A549 (cell line): Measurements from ENCODE around the gene GABRR1. TPM values are rescaled to one million over a fixed set of nuclear protein-coding genes. Genes with fewer than 3 reads are reported as not detected.

Experiments used
- ATAC-seq, 2 experiments: fragments of 200-7000 bp in 1 of 2; fragments of >200 bp in 1 of 2; cut with Nextera tagmentation in 1 of 2; cut with Tn5 transposase in 1 of 2; 3 replicates each; pipeline versions ENCODE4 v1.8.0 to v1.9.1; 2018 to 2020; ENCODE audit warnings: mild to moderate bottlenecking in 1 of 2, moderate library complexity in 1 of 2
- CTCF ChIA-PET: fragments of 300-600 bp; sonication (Branson Sonifier 250); formaldehyde crosslinking; extraction: SDS; loops from one replicate; lab custom pipeline; 2021; ENCODE audit warnings: antibody characterized with exemption, inconsistent platforms; lab: Yijun Ruan, JAX
- POLR2A ChIA-PET: fragments of 350-600 bp; formaldehyde crosslinking; extraction: SDS; loops from one replicate; lab custom pipeline; 2021; ENCODE audit warnings: antibody characterized with exemption, inconsistent platforms; lab: Yijun Ruan, JAX
- DNase-seq, 2 experiments: peaks; one replicate each; pipeline versions ENCODE4 v3.0.0 to v3.0.0-alpha.2; 2011 to 2016; ENCODE audit warnings: low read depth in 1 of 2, low spot score in 1 of 2
- FAIRE-seq: peaks from 2 replicates; lab custom pipeline; 2011; peaks lifted over from hg19 to GRCh38; lab: Jason Lieb, UNC
- H3K27ac ChIP-seq, 2 experiments: fragments of >200 bp; sonication (Bioruptor Twin); formaldehyde crosslinking; 3 replicates each; pipeline ENCODE4 v1.5.1; 2016 to 2017
- H3K4me1 ChIP-seq: fragments of >200 bp; sonication (Bioruptor Twin); formaldehyde crosslinking; 3 replicates; pipeline ENCODE4 v1.6.1; 2016
- H3K4me2 ChIP-seq: fragments of >200 bp; sonication (Bioruptor Twin); formaldehyde crosslinking; 3 replicates; pipeline ENCODE4 v1.6.1; 2016
- H3K4me3 ChIP-seq: fragments of >200 bp; sonication (Bioruptor Twin); formaldehyde crosslinking; 3 replicates; pipeline ENCODE4 v1.5.1; 2016
- H3K9me3 ChIP-seq: fragments of >200 bp; sonication (Bioruptor Twin); formaldehyde crosslinking; 3 replicates; pipeline ENCODE4 v1.6.1; 2016
- BHLHE40 ChIP-seq: IDR thresholded peaks from 2 replicates; pipeline ENCODE4 v1.6.1; 2012; ENCODE audit warnings: low read depth, low read length, inconsistent platforms
- CHD2 ChIP-seq: fragments of 150-350 bp; IDR thresholded peaks from 2 replicates; pipeline ENCODE4 v1.6.1; 2014; ENCODE audit warnings: low read length; ENCODE audit not compliant: partially characterized antibody
- CHD4 ChIP-seq: fragments of 200-600 bp; sonication (generic); IDR thresholded peaks from 2 replicates; pipeline ENCODE4 v1.6.1; 2016; ENCODE audit warnings: antibody characterized with exemption, mild to moderate bottlenecking, borderline replicate concordance
- EHF ChIP-seq: fragments of 250-450 bp; sonication (Bioruptor Pico); IDR thresholded peaks from 2 replicates; pipeline ENCODE4 v1.5.0; 2020; ENCODE audit warnings: mild to moderate bottlenecking
- FOSL2 ChIP-seq, 2 experiments: fragments of 450-650 bp in 1 of 2; fragments of >200 bp in 1 of 2; sonication (Bioruptor Twin) in 1 of 2; formaldehyde crosslinking; IDR thresholded peaks; 2 replicates each; pipeline versions ENCODE4 v1.5.0 to v1.6.1; 2016 to 2020; ENCODE audit warnings: mild to moderate bottlenecking in 1 of 2, moderate library complexity in 1 of 2
- FOXS1 ChIP-seq: fragments of 250-450 bp; sonication (Bioruptor Pico); IDR thresholded peaks from 2 replicates; pipeline ENCODE4 v1.5.0; 2020; ENCODE audit warnings: mild to moderate bottlenecking, moderate library complexity
- GATA3 ChIP-seq: IDR thresholded peaks from 2 replicates; pipeline ENCODE4 v1.6.1; 2012; ENCODE audit warnings: borderline replicate concordance
- HEYL ChIP-seq: fragments of 250-450 bp; sonication (Bioruptor Pico); IDR thresholded peaks from 2 replicates; pipeline ENCODE4 v1.8.0; 2021; ENCODE audit warnings: mild to moderate bottlenecking, moderate library complexity
- HOXA7 ChIP-seq: fragments of 250-450 bp; sonication (Bioruptor Pico); IDR thresholded peaks from 2 replicates; pipeline ENCODE4 v1.5.0; 2020; ENCODE audit warnings: mild to moderate bottlenecking, moderate library complexity
- HOXB13 ChIP-seq: fragments of 250-450 bp; sonication (Bioruptor Pico); IDR thresholded peaks from 2 replicates; pipeline ENCODE4 v1.5.0; 2020; ENCODE audit warnings: low read depth, mild to moderate bottlenecking, moderate library complexity
- MAFK ChIP-seq: fragments of 450-650 bp; IDR thresholded peaks from 2 replicates; pipeline ENCODE4 v1.6.1; 2014; ENCODE audit not compliant: partially characterized antibody
- MAZ ChIP-seq: fragments of 150-350 bp; IDR thresholded peaks from 2 replicates; pipeline ENCODE4 v1.6.1; 2014; ENCODE audit warnings: antibody characterized with exemption, low read depth, low read length, borderline replicate concordance
- MYC ChIP-seq: IDR thresholded peaks from 2 replicates; pipeline ENCODE4 v1.6.1; 2012; ENCODE audit warnings: mild to moderate bottlenecking, inconsistent platforms, low read length, improper control_type of control experiment, borderline replicate concordance
- NPAS2 ChIP-seq: fragments of 250-450 bp; sonication (Bioruptor Pico); IDR thresholded peaks from 2 replicates; pipeline ENCODE4 v1.8.0; 2022; ENCODE audit warnings: mild to moderate bottlenecking, moderate library complexity, borderline replicate concordance
- NR3C1 ChIP-seq: fragments of >200 bp; sonication (Bioruptor Twin); formaldehyde crosslinking; IDR thresholded peaks from 3 replicates; pipeline ENCODE4 v1.6.1; 2017
- POLR2AphosphoS2 ChIP-seq: conservative IDR thresholded peaks from 2 replicates; pipeline ENCODE4 v1.6.1; 2012; ENCODE audit warnings: low read length, improper control_type of control experiment, inconsistent platforms
- RAD21 ChIP-seq, 2 experiments: fragments of >200 bp in 1 of 2; sonication (Bioruptor Twin) in 1 of 2; formaldehyde crosslinking in 1 of 2; IDR thresholded peaks in 1 of 2; conservative IDR thresholded peaks in 1 of 2; 2 replicates in 1 of 2; 3 replicates in 1 of 2; pipeline ENCODE4 v1.6.1; 2012 to 2018; ENCODE audit warnings: inconsistent platforms in 1 of 2
- RARB ChIP-seq: fragments of 250-450 bp; sonication (Bioruptor Pico); IDR thresholded peaks from 2 replicates; pipeline ENCODE4 v1.8.0; 2021; ENCODE audit warnings: mild to moderate bottlenecking, moderate library complexity
- TFCP2L1 ChIP-seq: fragments of 250-450 bp; sonication (Bioruptor Pico); IDR thresholded peaks from 2 replicates; pipeline ENCODE4 v1.5.0; 2021; ENCODE audit warnings: mild to moderate bottlenecking
- TP53 ChIP-seq: fragments of 250-450 bp; sonication (Bioruptor Pico); IDR thresholded peaks from 2 replicates; pipeline ENCODE4 v1.5.0; 2021; ENCODE audit warnings: mild to moderate bottlenecking, moderate library complexity
- WGBS: methylation state at CpG from one replicate; pipeline ENCODE4 v1.1.6; 2017; ENCODE audit errors: missing lambda C conversion rate; 5-methylcytosine and 5-hydroxymethylcytosine counted together
- polyA plus RNA-seq, 4 experiments: library from polyadenylated mRNA; depleted of rRNA in 3 of 4; stranded (reverse); fragments of >200 nt; fragmentation: RNase III in 1 of 4; extraction: RNeasy Plus Mini Kit Qiagen cat#74134 plus additional on column Dnase treatment in 1 of 4; gene quantifications; 2 replicates in 3 of 4; 3 replicates in 1 of 4; pipeline ENCODE4 v1.2.3, GENCODE V29; 2011 to 2017
- TF ChIP-seq, protein P1 (sequence below): fragments of 200-600 bp; sonication (generic); IDR thresholded peaks from 2 replicates; pipeline ENCODE4 v1.6.1; 2016; ENCODE audit warnings: antibody characterized with exemption, mild to moderate bottlenecking, moderate library complexity
- TF ChIP-seq, protein P2 (sequence below): fragments of 150-350 bp; IDR thresholded peaks from 2 replicates; pipeline ENCODE4 v1.6.1; 2014; ENCODE audit warnings: low read depth, mild to moderate bottlenecking, low read length
- TF ChIP-seq, protein P3 (sequence below): fragments of >200 bp; sonication (Bioruptor Twin); formaldehyde crosslinking; IDR thresholded peaks from 3 replicates; pipeline ENCODE4 v1.6.1; 2016
- TF ChIP-seq, protein P4 (sequence below): fragments of 450-650 bp; IDR thresholded peaks from 2 replicates; pipeline ENCODE4 v1.6.1; 2014; ENCODE audit warnings: antibody characterized with exemption

The GABRR1 gene
- polyA plus RNA-seq, 2 of the 4 experiments (the other 2 are of a cell fraction) = not detected

DNA sequence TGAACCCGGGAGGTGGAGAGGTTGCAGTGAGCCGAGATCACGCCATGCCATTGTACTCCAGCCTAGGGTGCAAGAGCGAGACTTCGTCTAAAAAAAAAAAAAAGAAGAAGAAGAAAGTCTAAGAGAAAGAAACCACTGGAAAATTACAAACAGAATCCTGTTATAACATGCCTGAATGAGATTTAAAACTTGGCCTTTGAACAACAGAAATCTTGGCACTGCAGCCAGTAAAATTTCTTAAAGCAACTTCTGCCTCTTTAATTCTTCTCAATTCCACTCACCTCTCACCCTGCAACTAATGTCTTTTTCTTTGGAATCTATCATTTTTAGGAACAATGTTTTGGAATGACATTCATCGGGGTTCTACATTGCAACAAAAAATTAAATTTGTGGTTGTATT lies 45.0 kb downstream of the GABRR1 start:
- Histone ChIP-seq H3K4me2 (no peak overlapping the region), H3K4me3 (no peak overlapping the region), H3K27ac (no peak overlapping the region), H3K4me1 (no peaks in the 10 kb centered on the region), H3K9me3 (no peaks in the 10 kb centered on the region)
- WGBS = 88% methylated on average over 6 of the region's 6 CpGs
- DNase-seq (no peak), FAIRE-seq (no peak), ATAC-seq (no peak)
- TF ChIP-seq MYC (no peak), FOSL2 (IDR thresholded peaks at IDR 0.05) (no peak), FOSL2 (CRISPR knock-in tag; IDR thresholded peaks at IDR 0.05) (no peak), MAZ (no peak), GATA3 (no peak), RARB (CRISPR knock-in tag) (no peak), EHF (CRISPR knock-in tag) (no peak), POLR2AphosphoS2 (no peak), NPAS2 (CRISPR knock-in tag) (no peak), HEYL (CRISPR knock-in tag) (no peak), HOXB13 (CRISPR knock-in tag) (no peak), CHD4 (no peak), RAD21 (conservative IDR thresholded peaks at IDR 0.05 in 1 of 2, IDR thresholded peaks at IDR 0.05 in 1 of 2) (no peak), CHD2 (no peak), TP53 (no peak), MAFK (no peak)
- TF ChIP-seq, protein P1, sequence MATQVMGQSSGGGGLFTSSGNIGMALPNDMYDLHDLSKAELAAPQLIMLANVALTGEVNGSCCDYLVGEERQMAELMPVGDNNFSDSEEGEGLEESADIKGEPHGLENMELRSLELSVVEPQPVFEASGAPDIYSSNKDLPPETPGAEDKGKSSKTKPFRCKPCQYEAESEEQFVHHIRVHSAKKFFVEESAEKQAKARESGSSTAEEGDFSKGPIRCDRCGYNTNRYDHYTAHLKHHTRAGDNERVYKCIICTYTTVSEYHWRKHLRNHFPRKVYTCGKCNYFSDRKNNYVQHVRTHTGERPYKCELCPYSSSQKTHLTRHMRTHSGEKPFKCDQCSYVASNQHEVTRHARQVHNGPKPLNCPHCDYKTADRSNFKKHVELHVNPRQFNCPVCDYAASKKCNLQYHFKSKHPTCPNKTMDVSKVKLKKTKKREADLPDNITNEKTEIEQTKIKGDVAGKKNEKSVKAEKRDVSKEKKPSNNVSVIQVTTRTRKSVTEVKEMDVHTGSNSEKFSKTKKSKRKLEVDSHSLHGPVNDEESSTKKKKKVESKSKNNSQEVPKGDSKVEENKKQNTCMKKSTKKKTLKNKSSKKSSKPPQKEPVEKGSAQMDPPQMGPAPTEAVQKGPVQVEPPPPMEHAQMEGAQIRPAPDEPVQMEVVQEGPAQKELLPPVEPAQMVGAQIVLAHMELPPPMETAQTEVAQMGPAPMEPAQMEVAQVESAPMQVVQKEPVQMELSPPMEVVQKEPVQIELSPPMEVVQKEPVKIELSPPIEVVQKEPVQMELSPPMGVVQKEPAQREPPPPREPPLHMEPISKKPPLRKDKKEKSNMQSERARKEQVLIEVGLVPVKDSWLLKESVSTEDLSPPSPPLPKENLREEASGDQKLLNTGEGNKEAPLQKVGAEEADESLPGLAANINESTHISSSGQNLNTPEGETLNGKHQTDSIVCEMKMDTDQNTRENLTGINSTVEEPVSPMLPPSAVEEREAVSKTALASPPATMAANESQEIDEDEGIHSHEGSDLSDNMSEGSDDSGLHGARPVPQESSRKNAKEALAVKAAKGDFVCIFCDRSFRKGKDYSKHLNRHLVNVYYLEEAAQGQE = no peak
- TF ChIP-seq, protein P2, sequence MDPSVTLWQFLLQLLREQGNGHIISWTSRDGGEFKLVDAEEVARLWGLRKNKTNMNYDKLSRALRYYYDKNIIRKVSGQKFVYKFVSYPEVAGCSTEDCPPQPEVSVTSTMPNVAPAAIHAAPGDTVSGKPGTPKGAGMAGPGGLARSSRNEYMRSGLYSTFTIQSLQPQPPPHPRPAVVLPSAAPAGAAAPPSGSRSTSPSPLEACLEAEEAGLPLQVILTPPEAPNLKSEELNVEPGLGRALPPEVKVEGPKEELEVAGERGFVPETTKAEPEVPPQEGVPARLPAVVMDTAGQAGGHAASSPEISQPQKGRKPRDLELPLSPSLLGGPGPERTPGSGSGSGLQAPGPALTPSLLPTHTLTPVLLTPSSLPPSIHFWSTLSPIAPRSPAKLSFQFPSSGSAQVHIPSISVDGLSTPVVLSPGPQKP = no peak
- TF ChIP-seq, protein P3, sequence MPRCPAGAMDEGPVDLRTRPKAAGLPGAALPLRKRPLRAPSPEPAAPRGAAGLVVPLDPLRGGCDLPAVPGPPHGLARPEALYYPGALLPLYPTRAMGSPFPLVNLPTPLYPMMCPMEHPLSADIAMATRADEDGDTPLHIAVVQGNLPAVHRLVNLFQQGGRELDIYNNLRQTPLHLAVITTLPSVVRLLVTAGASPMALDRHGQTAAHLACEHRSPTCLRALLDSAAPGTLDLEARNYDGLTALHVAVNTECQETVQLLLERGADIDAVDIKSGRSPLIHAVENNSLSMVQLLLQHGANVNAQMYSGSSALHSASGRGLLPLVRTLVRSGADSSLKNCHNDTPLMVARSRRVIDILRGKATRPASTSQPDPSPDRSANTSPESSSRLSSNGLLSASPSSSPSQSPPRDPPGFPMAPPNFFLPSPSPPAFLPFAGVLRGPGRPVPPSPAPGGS = no peak
- TF ChIP-seq, protein P4, sequence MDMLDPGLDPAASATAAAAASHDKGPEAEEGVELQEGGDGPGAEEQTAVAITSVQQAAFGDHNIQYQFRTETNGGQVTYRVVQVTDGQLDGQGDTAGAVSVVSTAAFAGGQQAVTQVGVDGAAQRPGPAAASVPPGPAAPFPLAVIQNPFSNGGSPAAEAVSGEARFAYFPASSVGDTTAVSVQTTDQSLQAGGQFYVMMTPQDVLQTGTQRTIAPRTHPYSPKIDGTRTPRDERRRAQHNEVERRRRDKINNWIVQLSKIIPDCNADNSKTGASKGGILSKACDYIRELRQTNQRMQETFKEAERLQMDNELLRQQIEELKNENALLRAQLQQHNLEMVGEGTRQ = no peak
- ChIA-PET POLR2A (no interaction called here), CTCF (no interaction called here)

DNA sequence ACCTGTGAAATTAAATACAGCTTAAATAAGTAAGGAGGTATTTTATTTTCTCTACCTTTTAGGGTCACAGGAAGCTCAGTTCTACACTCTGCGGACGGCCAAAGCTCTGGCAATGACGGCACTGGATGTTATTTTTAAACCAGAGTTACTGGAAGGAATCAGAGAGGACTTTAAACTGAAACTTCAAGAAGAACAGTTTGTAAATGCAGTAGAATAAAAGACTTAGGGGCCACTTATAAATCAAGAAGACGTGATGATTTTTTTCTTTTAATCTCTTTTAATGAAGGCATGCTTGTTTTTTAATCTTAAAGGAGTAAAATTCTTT lies 55.1 kb downstream of the GABRR1 start:
- no peak overlapping the region for H3K4me2 ChIP-seq
- TF ChIP-seq, protein P3 = no peak
- TF ChIP-seq BHLHE40 (no peak), HOXB13 (CRISPR knock-in tag) (no peak), FOXS1 (CRISPR knock-in tag) (no peak), NR3C1 (no peak), TFCP2L1 (CRISPR knock-in tag) (no peak), POLR2AphosphoS2 (no peak), HOXA7 (CRISPR knock-in tag) (no peak)
- no peaks in the 10 kb centered on the region for H3K4me1 ChIP-seq
- H3K4me3 ChIP-seq = no peak overlapping the region
- no peak overlapping the region for H3K27ac ChIP-seq
- WGBS = 86% methylated on average over 4 of the region's 4 CpGs
- CTCF ChIA-PET = interaction anchor here (0.6 to 2.0 kb wide), 2 partner anchors 19 to 1274 kb away, joined by 3 to 5 read pairs; no protein-coding TSS in a partner anchor
- no peak for DNase-seq
- no peaks in the 10 kb centered on the region for H3K9me3 ChIP-seq
- FAIRE-seq = no peak
- POLR2A ChIA-PET = no interaction called here
- no peak for ATAC-seq
